Stomach (tissue), 4 donors: ENCODE measurements around the gene AKR1B15.

Source experiments
- CTCF ChIP-seq, 7 experiments: fragments of 450-650 bp in 4 of 7; fragments of 200-600 bp in 3 of 7; sonication (generic) in 3 of 7; IDR thresholded peaks; one replicate each; pipeline ENCODE4 v1.5.1; 2016 to 2019; ENCODE audit warnings: antibody characterized with exemption in 7 of 7, control low read depth in 2 of 7, mild to moderate bottlenecking in 1 of 7
- POLR2A ChIP-seq, 4 donors: fragments of 450-650 bp; IDR thresholded peaks; one replicate each; pipeline ENCODE4 v1.6.1; 2016; ENCODE audit warnings: antibody characterized with exemption in 4 of 4, control low read depth in 2 of 4, mild to moderate bottlenecking in 1 of 4, moderate library complexity in 1 of 4

- TF ChIP-seq POLR2A (IDR thresholded peaks at IDR 0.05) (no peak), CTCF (IDR thresholded peaks at IDR 0.05) (no peak)
Observed at GRCh38 chr7:134504660-134505164, 44.2 kb upstream of the AKR1B15 start.
